ENCODE measurements around the gene NELL2. TPM values are rescaled to one million over a fixed set of nuclear protein-coding genes. Genes with fewer than 3 reads are reported as not detected.
A peak's percentile ranks its signal among the peaks of the same experiment; 100 is the strongest.

The NELL2 gene
- total RNA-seq, 1 experiment from 2014 or later: 0.80 TPM

DNA sequence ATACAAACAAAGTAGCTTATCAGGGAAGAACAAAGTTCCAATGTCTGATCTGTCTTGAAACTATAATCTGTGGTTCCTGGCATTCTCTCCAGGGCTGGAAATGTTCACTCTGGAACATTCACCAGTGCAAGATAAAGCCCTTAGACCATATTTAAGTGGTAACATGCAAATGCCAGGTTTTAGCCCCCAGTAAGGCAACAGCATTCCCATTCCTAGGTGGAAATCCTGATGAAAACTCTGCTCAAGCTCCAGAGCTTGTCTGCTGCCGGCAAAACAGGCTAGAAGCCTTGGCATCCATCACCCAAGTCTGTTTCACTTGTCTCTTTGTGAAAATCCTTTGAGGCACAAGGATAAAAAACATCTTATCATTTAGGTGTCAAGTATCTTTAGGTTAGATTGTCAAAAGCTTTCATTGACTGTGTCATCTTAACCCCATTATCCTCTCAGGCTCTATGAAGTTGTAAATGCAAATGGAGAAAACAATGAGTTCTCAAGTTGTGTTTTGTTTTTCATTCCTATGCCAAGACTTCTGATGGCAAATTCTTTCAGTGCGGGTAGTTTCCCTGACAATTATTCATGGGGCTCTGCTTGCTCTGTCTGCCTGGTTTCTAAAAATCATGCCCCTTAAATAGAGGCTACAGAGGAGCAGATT, 344.7 kb downstream of the NELL2 start:
- no TSS peak for BruUV-seq (replicated peaks)
- H3K27ac ChIP-seq (ENCODE audit: low read length): no peak overlapping the region
- no peak overlapping the region for H3K4me3 ChIP-seq (ENCODE audit: low read length)
- H3K79me2 ChIP-seq (ENCODE audit: low read length): no peaks in the 10 kb centered on the region
- no peak for ATAC-seq
- H4K20me1 ChIP-seq (ENCODE audit: low read length): no peaks in the 10 kb centered on the region
- POLR2A ChIA-PET (ENCODE audit: unreplicated experiment): no interaction called here
- H3K9me3 ChIP-seq (ENCODE audit: low read length): no peaks in the 10 kb centered on the region
- TF ChIP-seq EZH2phosphoT487 (IDR thresholded peaks at IDR 0.05; ENCODE audit: borderline replicate concordance, low read length): no peak
- TF ChIP-seq, protein P1, sequence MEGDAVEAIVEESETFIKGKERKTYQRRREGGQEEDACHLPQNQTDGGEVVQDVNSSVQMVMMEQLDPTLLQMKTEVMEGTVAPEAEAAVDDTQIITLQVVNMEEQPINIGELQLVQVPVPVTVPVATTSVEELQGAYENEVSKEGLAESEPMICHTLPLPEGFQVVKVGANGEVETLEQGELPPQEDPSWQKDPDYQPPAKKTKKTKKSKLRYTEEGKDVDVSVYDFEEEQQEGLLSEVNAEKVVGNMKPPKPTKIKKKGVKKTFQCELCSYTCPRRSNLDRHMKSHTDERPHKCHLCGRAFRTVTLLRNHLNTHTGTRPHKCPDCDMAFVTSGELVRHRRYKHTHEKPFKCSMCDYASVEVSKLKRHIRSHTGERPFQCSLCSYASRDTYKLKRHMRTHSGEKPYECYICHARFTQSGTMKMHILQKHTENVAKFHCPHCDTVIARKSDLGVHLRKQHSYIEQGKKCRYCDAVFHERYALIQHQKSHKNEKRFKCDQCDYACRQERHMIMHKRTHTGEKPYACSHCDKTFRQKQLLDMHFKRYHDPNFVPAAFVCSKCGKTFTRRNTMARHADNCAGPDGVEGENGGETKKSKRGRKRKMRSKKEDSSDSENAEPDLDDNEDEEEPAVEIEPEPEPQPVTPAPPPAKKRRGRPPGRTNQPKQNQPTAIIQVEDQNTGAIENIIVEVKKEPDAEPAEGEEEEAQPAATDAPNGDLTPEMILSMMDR (conservative IDR thresholded peaks at IDR 0.05; ENCODE audit: low read depth, low read length): no peak
- no peak for TF ChIP-seq EZH2 (IDR thresholded peaks at IDR 0.05; ENCODE audit: low read length, unreplicated experiment)
- no peak overlapping the region for H2AFZ ChIP-seq (ENCODE audit: low read length)
- no peaks in the 10 kb centered on the region for H3K4me1 ChIP-seq (ENCODE audit: insufficient read depth, low read length)
- DNase-seq: no peak
- H3K9me2 ChIP-seq (replicated peaks; ENCODE audit: low read length): no peaks in the 10 kb centered on the region
- H3K36me3 ChIP-seq (ENCODE audit: low read depth, low read length): no peaks in the 10 kb centered on the region
- intact Hi-C loops (cut with micrococcal nuclease): no loop called here
- H3K9ac ChIP-seq (ENCODE audit: low read length): no peak overlapping the region
- no peak overlapping the region for H3K4me2 ChIP-seq (ENCODE audit: low read length)
- CTCF ChIA-PET: no interaction called here
- H3F3A ChIP-seq (ENCODE audit: low read length, unreplicated experiment): no peaks in the 10 kb centered on the region
- H3K27me3 ChIP-seq (ENCODE audit: low read length): peaks cover 27% of the 10 kb centered on the region; the same call in 1 of the 2 replicates

DNA sequence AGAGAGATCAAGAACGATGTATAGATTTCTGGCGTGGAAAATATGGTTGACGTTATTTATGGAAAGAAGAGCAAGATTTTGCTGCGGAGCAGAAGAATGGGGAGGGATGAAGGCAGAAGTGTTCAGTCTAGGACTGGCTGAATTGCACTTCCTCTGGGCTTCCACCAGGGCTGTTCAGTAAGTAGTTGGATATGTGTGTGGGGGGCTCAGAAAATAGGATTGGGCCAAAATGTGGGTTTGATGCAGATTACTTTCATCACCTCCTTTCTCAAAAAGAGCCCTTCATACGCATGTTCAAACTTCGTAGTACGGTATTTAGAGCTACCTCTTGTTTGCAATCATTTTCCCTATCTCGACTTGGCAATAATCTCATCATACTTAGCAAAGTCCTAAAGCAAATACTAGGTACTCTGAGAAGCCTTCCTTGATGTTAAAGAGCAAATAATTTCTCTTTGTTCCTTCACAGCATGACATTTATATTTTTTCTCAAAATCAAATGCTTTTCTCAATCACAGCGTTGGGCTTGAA, 349.4 kb downstream of the NELL2 start:
- Histone ChIP-seq H3K79me2 (ENCODE audit: low read length) (no peaks in the 10 kb centered on the region), H3K36me3 (ENCODE audit: low read depth, low read length) (no peaks in the 10 kb centered on the region), H2AFZ (ENCODE audit: low read length) (no peak overlapping the region), H3K9me2 (replicated peaks; ENCODE audit: low read length) (no peaks in the 10 kb centered on the region), H3K27me3 (ENCODE audit: low read length) (peaks cover 37% of the 10 kb centered on the region; the same call in 1 of the 2 replicates), H3K9me3 (ENCODE audit: low read length) (no peaks in the 10 kb centered on the region), H3K4me2 (ENCODE audit: low read length) (no peak overlapping the region), H3F3A (ENCODE audit: low read length, unreplicated experiment) (no peaks in the 10 kb centered on the region), H3K4me3 (ENCODE audit: low read length) (no peak overlapping the region), H3K27ac (ENCODE audit: low read length) (no peak overlapping the region), H3K9ac (ENCODE audit: low read length) (no peak overlapping the region), H3K4me1 (ENCODE audit: insufficient read depth, low read length) (no peaks in the 10 kb centered on the region), H4K20me1 (ENCODE audit: low read length) (no peaks in the 10 kb centered on the region)
- ChIA-PET POLR2A (ENCODE audit: unreplicated experiment) (no interaction called here), CTCF (no interaction called here)
- DNase-seq (no peak), ATAC-seq (no peak)
- no TSS peak for BruUV-seq (replicated peaks)
- intact Hi-C loops (cut with micrococcal nuclease): no loop called here
- TF ChIP-seq EZH2 (IDR thresholded peaks at IDR 0.05; ENCODE audit: low read length, unreplicated experiment) (no peak), EZH2phosphoT487 (IDR thresholded peaks at IDR 0.05; ENCODE audit: borderline replicate concordance, low read length) (no peak)
- TF ChIP-seq, protein P1 (conservative IDR thresholded peaks at IDR 0.05; ENCODE audit: low read depth, low read length): 0 out of 2 replicates have a peak, but pooled peaks have one; percentile 14
